OCI-LY7 (cell line): ENCODE measurements around the gene CMTM8.

Source experiments
- CTCF ChIP-seq: fragments of 200-600 bp; sonication (generic); conservative IDR thresholded peaks from 2 replicates; pipeline ENCODE4 v1.5.1; 2014; ENCODE audit warnings: mild to moderate bottlenecking, antibody characterized with exemption, low read length, moderate library complexity, mixed read lengths
- EZH2phosphoT487 ChIP-seq: fragments of 200-600 bp; sonication (generic); IDR thresholded peaks from 2 replicates; pipeline ENCODE4 v1.6.1; 2018; ENCODE audit warnings: low read depth, borderline replicate concordance, mild to moderate bottlenecking, mixed run types, antibody characterized with exemption, low read length, moderate library complexity, mixed read lengths

- no peak for TF ChIP-seq CTCF
- no peak for TF ChIP-seq EZH2phosphoT487
These were observed 176.2 kb downstream of the CMTM8 start for GRCh38 chr3:32414522-32415202.
